ENCODE results near the gene PGM5.
"Not testable (repeated sequence)": the region's sequence is repeated elsewhere in the genome, so short reads cannot be mapped to it uniquely, and the experiment has no call there.

The PGM5 gene

DNA sequence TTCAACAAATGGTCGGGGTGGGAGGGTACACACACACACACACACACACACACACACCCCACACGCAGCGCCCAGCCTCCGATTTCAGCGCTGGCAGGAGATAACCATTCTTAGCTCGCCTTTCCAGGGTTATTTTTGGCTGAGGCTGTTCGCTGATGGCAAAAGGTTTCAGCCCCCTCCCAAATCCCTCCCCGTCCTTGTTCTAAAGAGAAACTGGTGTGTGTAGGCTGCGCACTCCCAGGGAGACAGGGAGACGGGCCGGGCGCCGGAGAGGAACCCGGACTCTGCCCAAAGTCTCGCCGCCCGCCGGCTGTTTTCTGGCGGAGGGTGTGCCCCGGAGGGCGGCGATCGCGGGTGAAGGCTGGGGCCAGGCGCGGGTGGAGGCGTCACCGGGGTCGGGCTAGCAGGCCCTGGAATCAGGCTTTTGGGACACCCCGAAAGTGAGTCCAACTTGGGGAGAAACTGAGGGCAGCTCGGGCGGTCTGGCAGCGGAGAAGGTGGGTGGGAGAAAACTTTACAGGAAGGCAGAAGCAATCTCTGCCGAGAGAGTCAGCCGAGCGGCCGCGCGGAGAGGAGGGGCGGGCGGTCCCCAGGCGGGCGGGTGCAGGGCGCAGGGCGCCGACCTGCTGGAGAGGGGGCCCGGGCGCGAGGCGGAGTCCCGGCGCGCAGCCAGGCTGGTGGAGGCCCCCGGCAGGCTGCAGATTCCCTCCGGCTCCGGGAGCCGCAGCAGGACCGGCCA lies at the start of gene PGM5:
TSS of gene PGM5 (plus strand) at position 232 of the 739 bp plus-strand sequence. CDS start 517 bp downstream, outside the sequence.
- not testable (repeated sequence) for H3K27ac ChIP-seq, H3K36me3 ChIP-seq

DNA sequence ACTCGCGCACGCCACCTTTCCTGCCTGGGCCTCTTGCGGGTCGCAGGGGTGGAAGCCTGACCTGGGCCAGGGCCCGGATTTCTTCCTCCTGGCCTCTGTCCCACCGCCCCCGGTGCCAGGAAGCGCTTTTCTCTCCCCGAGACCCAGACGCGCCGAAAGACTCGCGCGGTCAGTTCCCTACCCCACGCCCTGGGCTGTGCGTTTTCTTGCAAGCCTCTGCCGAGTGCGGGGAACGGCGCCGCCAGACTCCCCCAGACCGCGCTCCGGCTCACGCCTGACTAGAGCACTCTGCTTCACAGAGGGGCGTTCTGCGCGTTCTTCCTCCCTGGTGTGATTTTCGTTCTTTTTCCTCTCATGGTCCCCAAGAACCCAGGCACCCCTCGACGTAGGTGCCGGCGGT lies 49.3 kb upstream of the PGM5 start:
- not testable (repeated sequence) for H3K4me1 ChIP-seq (ENCODE audit: control insufficient read depth in 1 of 2, insufficient read depth in 1 of 2, low read depth in 1 of 2, low read length in 1 of 2); H3K36me3 ChIP-seq; H3K27ac ChIP-seq; H3K4me3 ChIP-seq (ENCODE audit: low read depth in 1 of 2, low read length in 1 of 2); H3K9me3 ChIP-seq
- H3K27me3 ChIP-seq = peaks cover 30% of the 10 kb centered on the region

More for the DNA sequence above, at the start of gene PGM5:
- H3K9me3 ChIP-seq; H3K4me1 ChIP-seq (ENCODE audit: control insufficient read depth in 1 of 2, insufficient read depth in 1 of 2, low read depth in 1 of 2, low read length in 1 of 2): not testable (repeated sequence)
- H3K4me3 ChIP-seq (ENCODE audit: low read depth in 1 of 2, low read length in 1 of 2) = peak within 1 kb of the TSS; percentile 23 to 59
- H3K27me3 ChIP-seq = peaks cover 72% of the 10 kb centered on the region

DNA sequence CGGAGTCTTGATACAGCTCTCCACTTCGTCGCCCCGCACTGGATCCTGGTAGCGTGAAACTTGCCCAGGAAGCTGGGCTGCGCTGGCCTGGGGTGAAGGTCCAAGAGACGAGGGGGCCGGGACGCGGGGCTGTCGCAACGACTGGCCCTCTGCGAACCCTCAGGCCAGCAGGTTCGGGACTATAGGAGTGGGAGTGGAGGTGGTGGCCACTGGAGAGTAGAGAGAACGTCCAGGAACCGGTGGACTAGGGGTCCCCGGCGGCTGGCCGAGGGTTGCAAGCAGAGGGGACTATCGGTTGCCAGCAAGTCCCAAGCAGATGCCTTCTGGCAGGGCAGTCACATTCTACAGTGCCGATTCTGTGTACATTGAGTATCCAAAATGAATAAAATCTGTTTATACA lies 48.8 kb upstream of the PGM5 start:
- H3K4me1 ChIP-seq (ENCODE audit: control insufficient read depth in 1 of 2, insufficient read depth in 1 of 2, low read depth in 1 of 2, low read length in 1 of 2); H3K36me3 ChIP-seq; H3K9me3 ChIP-seq; H3K4me3 ChIP-seq (ENCODE audit: low read depth in 1 of 2, low read length in 1 of 2); H3K27ac ChIP-seq: not testable (repeated sequence)
- peaks cover 30% of the 10 kb centered on the region for H3K27me3 ChIP-seq

DNA sequence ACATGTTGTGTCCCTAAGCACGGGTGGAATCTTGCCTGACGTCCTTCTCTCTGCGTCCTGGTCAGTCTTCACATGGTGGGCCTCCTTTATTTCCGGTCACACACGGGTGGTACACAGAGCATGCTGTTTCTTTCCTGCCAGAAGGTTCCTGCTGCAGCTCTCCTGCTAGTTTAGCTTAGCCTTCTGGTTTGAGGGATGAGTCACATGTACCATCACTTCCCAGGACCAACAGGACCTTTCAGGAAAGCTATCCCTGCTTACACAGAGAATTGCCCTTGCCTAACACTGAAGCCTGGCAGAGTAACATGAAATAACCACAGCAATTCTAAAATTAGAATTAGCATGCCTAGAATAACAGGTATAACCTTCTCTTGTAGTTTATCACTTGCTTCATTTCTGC lies 45.2 kb upstream of the PGM5 start:
- H3K4me1 ChIP-seq (ENCODE audit: control insufficient read depth in 1 of 2, insufficient read depth in 1 of 2, low read depth in 1 of 2, low read length in 1 of 2); H3K4me3 ChIP-seq (ENCODE audit: low read depth in 1 of 2, low read length in 1 of 2); H3K36me3 ChIP-seq; H3K9me3 ChIP-seq; H3K27ac ChIP-seq: not testable (repeated sequence)
- peaks cover 28% of the 10 kb centered on the region for H3K27me3 ChIP-seq

DNA sequence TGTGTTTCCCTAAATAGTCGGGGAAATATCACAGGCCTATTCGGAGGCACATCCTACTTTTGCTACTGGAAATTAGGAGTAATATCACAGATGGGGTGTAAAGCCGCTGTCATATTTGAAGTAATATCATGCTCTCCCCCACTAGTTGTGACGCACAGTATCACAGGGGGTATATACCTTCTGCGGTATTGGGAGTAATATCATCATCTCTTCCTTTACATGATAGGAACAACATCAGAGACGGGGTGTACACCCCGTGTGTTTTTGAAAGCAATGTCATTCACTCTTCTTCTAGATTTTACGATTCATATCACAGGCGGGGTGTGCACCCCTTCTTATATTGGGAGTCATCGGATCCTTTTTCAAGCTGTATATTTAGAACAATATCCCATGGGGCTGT lies 38.2 kb upstream of the PGM5 start:
- not testable (repeated sequence) for H3K4me3 ChIP-seq (ENCODE audit: low read depth in 1 of 2, low read length in 1 of 2); H3K4me1 ChIP-seq (ENCODE audit: control insufficient read depth in 1 of 2, insufficient read depth in 1 of 2, low read depth in 1 of 2, low read length in 1 of 2); H3K27ac ChIP-seq; H3K36me3 ChIP-seq; H3K9me3 ChIP-seq
- H3K27me3 ChIP-seq = peaks cover 20% of the 10 kb centered on the region

DNA sequence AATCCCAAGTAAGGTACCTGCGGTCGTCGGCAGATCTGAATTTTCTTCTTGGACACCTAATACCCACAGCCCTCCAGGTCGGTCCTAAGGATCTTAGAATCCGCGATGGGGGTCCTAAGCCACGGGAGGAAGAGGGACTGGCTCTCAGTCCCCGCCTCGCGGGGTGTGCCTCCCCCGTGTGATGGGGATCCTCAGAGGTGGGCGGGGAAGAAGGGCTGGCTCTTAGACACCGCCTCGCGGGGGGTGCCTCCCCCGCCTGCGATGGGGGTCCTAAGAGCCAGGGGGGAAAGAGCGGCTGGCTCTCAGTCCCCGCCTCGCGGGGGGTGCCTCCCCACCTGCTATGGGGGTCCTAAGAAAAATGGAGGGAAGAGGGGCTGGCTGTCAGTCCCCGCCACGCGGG lies 32.7 kb upstream of the PGM5 start:
- H3K27me3 ChIP-seq = peaks cover 23% of the 10 kb centered on the region
- not testable (repeated sequence) for H3K27ac ChIP-seq; H3K4me1 ChIP-seq (ENCODE audit: control insufficient read depth in 1 of 2, insufficient read depth in 1 of 2, low read depth in 1 of 2, low read length in 1 of 2); H3K4me3 ChIP-seq (ENCODE audit: low read depth in 1 of 2, low read length in 1 of 2); H3K9me3 ChIP-seq; H3K36me3 ChIP-seq

DNA sequence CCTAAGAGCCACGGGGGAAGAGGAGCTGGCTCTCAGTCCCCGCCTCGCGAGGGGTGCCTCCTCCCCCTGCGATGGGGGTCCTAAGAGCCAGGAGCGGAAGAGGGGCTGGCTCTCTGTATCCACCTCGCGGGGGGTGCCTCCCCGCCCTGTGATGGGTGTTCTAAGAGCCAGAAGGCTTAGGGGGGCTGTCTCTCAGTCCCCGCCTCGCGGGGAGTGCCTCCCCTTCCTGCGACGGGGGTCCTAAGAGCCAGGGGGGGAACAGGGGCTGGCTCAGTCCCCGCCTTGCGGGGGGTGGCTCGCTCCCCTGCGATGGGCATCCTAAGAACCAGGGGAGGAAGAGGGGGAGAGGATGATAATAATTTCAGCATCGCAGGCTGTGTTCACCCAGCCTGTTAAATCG lies 31.9 kb upstream of the PGM5 start:
- H3K27me3 ChIP-seq = peaks cover 21% of the 10 kb centered on the region
- H3K9me3 ChIP-seq; H3K36me3 ChIP-seq; H3K4me3 ChIP-seq (ENCODE audit: low read depth in 1 of 2, low read length in 1 of 2); H3K27ac ChIP-seq; H3K4me1 ChIP-seq (ENCODE audit: control insufficient read depth in 1 of 2, insufficient read depth in 1 of 2, low read depth in 1 of 2, low read length in 1 of 2): not testable (repeated sequence)

DNA sequence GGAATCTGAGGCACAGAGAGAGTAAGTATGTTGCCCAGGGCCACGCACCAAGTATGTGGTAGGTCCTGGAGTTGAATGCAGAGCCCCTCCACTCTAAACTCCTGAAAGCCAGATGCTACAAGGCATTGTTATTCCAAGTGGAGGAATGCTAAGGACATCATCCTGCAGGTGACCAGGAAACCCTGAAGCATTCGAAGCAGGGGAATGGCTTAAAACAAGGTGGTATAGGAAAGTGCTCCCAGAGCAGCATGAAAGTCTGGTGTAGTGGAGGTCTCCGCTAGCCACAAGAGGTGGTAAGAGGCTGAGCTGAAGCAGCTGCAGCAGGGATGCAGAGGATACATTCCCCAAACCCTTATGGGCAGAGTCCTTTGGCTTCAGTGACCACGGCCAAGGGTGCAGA lies 27.3 kb upstream of the PGM5 start:
- H3K27me3 ChIP-seq; H3K27ac ChIP-seq; H3K36me3 ChIP-seq; H3K4me1 ChIP-seq (ENCODE audit: control insufficient read depth in 1 of 2, insufficient read depth in 1 of 2, low read depth in 1 of 2, low read length in 1 of 2); H3K9me3 ChIP-seq; H3K4me3 ChIP-seq (ENCODE audit: low read depth in 1 of 2, low read length in 1 of 2): not testable (repeated sequence)

DNA sequence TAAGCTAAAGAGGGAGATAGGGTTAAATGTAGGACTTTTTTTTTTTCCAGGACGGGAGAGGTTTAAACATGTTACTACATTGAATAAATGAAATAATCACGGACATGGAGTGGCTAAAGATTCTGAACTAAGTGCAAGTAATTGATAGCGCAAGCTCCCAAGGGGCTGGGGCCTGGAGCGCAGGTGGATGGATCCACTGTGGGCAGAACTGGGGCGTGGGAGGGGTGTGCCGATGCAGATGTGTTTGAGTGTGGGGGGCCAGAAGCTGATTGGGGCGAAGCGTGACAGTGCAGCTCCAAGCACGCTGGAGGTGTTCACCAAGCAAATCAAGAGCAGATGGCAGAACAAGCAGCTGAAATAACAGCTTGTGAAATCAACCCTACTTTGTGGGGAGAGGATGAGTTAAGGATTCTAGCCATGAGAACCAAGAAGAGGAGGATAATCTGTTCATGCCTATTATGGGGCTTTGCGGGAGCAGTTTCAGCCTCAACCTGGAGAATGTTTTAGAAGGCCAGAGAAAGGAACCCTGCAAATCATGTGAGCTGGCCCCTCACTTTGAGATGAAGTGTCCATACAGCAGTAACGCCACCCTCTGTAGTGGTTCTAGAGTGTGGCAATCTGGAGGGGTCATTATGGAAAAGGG lies 25.8 kb upstream of the PGM5 start:
- H3K36me3 ChIP-seq; H3K27me3 ChIP-seq; H3K27ac ChIP-seq; H3K4me1 ChIP-seq (ENCODE audit: control insufficient read depth in 1 of 2, insufficient read depth in 1 of 2, low read depth in 1 of 2, low read length in 1 of 2); H3K4me3 ChIP-seq (ENCODE audit: low read depth in 1 of 2, low read length in 1 of 2); H3K9me3 ChIP-seq: not testable (repeated sequence)

DNA sequence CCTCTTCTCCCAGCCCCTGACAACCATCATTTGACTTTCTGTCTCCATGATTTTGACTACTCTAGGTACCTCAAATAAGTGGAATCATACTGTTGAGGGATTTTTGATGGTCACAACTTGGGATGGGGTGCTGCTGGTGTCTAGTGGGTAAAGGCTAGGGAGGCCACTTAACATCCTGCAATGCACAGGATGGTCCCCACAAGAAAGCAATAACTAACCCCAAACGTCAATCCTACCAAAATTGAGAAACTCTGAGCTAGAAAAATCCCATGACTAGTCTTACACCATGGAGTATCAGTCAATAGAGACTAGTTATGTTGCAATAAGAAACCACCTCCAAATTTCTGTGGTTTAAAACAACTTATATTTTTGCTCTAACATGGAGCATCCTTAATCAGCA lies 24.3 kb upstream of the PGM5 start:
- not testable (repeated sequence) for H3K27me3 ChIP-seq

DNA sequence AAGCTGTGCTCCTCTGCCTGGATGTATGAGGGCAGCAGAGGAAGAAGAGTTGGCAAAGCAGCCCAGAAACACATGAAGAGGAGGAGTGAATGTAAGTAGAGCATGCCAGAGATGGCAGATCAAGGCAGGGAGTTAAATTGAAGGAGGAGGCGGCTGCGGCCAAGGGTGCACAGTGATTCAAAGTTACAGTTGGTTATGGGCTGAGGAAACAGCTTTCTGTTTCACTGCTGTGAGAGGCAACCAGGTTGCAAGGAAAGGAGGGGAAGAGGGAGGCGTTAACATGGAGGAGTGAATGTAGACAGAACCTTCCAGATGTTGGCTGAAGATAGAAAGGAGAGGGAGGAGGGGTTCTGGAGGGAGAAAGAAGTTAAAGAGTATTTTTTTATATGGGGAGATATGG lies 20.5 kb upstream of the PGM5 start:
- H3K4me1 ChIP-seq (ENCODE audit: control insufficient read depth in 1 of 2, insufficient read depth in 1 of 2, low read depth in 1 of 2, low read length in 1 of 2); H3K36me3 ChIP-seq; H3K27ac ChIP-seq; H3K4me3 ChIP-seq (ENCODE audit: low read depth in 1 of 2, low read length in 1 of 2); H3K27me3 ChIP-seq; H3K9me3 ChIP-seq: not testable (repeated sequence)

More for the DNA sequence above, 24.3 kb upstream of the PGM5 start:
- not testable (repeated sequence) for H3K36me3 ChIP-seq; H3K4me1 ChIP-seq (ENCODE audit: control insufficient read depth in 1 of 2, insufficient read depth in 1 of 2, low read depth in 1 of 2, low read length in 1 of 2); H3K9me3 ChIP-seq; H3K4me3 ChIP-seq (ENCODE audit: low read depth in 1 of 2, low read length in 1 of 2); H3K27ac ChIP-seq

DNA sequence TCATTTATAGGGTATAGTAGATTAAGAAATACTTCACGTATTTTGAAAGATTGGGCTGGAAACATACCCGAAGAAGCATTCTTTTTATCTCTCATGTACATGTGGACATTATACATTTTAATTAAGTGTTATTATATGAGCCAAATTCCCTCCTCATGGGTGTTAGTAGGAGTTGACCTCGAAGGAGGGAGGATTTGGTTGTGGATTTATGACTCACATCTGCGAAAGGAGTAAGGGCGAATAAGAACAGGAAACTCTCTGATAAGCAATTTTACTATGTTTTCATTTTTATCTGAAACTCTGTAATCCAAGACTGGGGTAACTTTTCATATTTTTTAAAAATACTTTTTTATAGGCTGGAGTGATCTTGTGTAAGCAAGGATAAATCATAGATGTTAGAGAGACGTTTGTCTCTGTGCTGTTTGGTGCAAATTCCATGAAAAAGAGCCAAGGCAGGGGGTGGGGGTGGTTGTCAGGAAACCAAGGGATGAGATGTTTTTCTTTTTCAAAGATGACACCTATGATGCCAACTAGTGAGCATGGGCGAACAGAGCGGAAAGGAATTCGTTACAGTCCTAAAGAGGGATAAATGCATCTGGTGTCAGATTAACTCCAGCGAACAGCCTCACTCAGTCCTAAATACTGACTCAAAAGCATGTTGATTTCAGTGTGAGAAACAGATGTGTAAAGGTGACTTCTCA lies 19.6 kb upstream of the PGM5 start:
- H3K4me3 ChIP-seq (ENCODE audit: low read depth in 1 of 2, low read length in 1 of 2); H3K36me3 ChIP-seq; H3K27me3 ChIP-seq; H3K9me3 ChIP-seq; H3K27ac ChIP-seq; H3K4me1 ChIP-seq (ENCODE audit: control insufficient read depth in 1 of 2, insufficient read depth in 1 of 2, low read depth in 1 of 2, low read length in 1 of 2): not testable (repeated sequence)

DNA sequence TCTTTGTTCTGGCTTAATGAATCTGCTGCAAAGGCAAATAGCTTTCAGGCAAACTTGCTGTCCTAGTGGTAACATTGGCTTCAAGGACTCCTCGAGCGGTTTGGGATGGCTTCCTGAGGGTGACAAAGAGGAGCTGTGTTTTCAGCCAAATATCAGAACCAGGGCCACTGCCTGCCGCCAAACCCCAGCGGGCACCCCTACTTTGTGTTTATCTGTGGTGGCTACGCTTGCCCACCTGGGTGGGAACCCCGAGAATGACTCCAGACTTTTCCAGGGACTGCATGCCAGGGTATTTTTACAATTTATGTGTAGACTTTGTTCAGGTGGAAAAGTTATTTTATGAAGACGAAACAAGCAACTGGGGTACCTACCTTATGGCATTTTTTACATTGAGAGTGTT lies 18.4 kb upstream of the PGM5 start:
- H3K9me3 ChIP-seq; H3K36me3 ChIP-seq; H3K4me1 ChIP-seq (ENCODE audit: control insufficient read depth in 1 of 2, insufficient read depth in 1 of 2, low read depth in 1 of 2, low read length in 1 of 2); H3K27ac ChIP-seq; H3K27me3 ChIP-seq; H3K4me3 ChIP-seq (ENCODE audit: low read depth in 1 of 2, low read length in 1 of 2): not testable (repeated sequence)
